Central memory CD8-positive, alpha-beta T cell (primary cell): ENCODE data around the gene SMAP1.

Source experiments
- ATAC-seq: fragments of 150-1000 bp; cut with Tn5 transposase; replicated peaks from 2 replicates; pipeline ENCODE4 v1.10.0; 2022; ENCODE audit warnings: mild to moderate bottlenecking, moderate FRiP score, moderate number of reproducible peaks; ENCODE audit not compliant: poor library complexity, severe bottlenecking; ENCODE audit errors: extremely low read depth
- DNase-seq, 2 donors: peaks; one replicate each; pipeline ENCODE4 v3.0.0; 2021; ENCODE audit warnings: low spot score in 2 of 2
- H3K27ac Mint-ChIP-seq: one replicate; pipeline ENCODE4 v1.8.0; 2022; ENCODE audit warnings: low read depth, mild to moderate bottlenecking, moderate library complexity, mixed read lengths
- H3K27me3 Mint-ChIP-seq: one replicate; pipeline ENCODE4 v1.8.0; 2022; ENCODE audit warnings: mixed read lengths
- H3K36me3 Mint-ChIP-seq: one replicate; pipeline ENCODE4 v1.8.0; 2022; ENCODE audit warnings: mild to moderate bottlenecking, moderate library complexity, mixed read lengths; ENCODE audit not compliant: insufficient read depth
- H3K4me1 Mint-ChIP-seq: one replicate; pipeline ENCODE4 v1.8.0; 2022; ENCODE audit warnings: mixed read lengths
- H3K4me3 Mint-ChIP-seq: one replicate; pipeline ENCODE4 v1.8.0; 2022; ENCODE audit warnings: mild to moderate bottlenecking, moderate library complexity, mixed read lengths
- H3K9me3 Mint-ChIP-seq: one replicate; pipeline ENCODE4 v1.8.0; 2022; ENCODE audit warnings: mixed read lengths

The SMAP1 gene

GRCh38 chr6:70779934-70780333, 112.3 kb downstream of the SMAP1 start:
- DNase-seq: no peak
- H3K27ac Mint-ChIP-seq: no peak overlapping the region
- H3K4me3 Mint-ChIP-seq: no peak overlapping the region
- no peaks in the 10 kb centered on the region for H3K27me3 Mint-ChIP-seq
- H3K36me3 Mint-ChIP-seq: peaks cover 9% of the 10 kb centered on the region
- peaks cover 15% of the 10 kb centered on the region for H3K4me1 Mint-ChIP-seq
- ATAC-seq: no peak
- no peaks in the 10 kb centered on the region for H3K9me3 Mint-ChIP-seq

- DNase-seq (no peak), ATAC-seq (no peak)
- Mint-ChIP-seq H3K27ac (no peak overlapping the region), H3K9me3 (peaks cover 14% of the 10 kb centered on the region), H3K27me3 (no peaks in the 10 kb centered on the region), H3K36me3 (peaks cover 2% of the 10 kb centered on the region), H3K4me3 (no peak overlapping the region), H3K4me1 (peaks cover 5% of the 10 kb centered on the region)
Measured at GRCh38 chr6:70790483-70791224, 123.0 kb downstream of the SMAP1 start.

DNA sequence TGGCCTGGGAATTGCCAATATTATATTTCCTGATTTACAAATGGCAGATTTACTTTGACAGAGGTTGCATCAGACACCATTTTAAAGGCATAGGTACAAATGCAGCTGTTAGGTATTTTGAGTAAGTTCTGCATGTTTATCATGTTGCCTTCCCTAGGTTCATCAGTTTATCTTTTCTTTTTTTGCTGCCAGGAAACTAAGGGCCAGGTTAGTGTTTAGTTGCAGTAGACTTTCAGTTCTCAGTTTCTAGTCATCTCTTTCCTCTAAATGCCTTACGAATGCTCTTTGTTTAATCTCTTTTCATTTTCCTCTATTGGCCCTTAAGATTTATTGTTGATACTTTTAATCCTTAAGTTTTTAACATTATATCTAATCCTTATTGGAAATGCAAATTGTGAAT, 129.9 kb downstream of the SMAP1 start:
- Mint-ChIP-seq H3K9me3 (peaks cover 8% of the 10 kb centered on the region), H3K36me3 (peaks cover 6% of the 10 kb centered on the region), H3K27me3 (no peaks in the 10 kb centered on the region), H3K4me3 (no peak overlapping the region), H3K4me1 (peaks cover 26% of the 10 kb centered on the region), H3K27ac (no peak overlapping the region)
- ATAC-seq: no peak
- no peak for DNase-seq

DNA sequence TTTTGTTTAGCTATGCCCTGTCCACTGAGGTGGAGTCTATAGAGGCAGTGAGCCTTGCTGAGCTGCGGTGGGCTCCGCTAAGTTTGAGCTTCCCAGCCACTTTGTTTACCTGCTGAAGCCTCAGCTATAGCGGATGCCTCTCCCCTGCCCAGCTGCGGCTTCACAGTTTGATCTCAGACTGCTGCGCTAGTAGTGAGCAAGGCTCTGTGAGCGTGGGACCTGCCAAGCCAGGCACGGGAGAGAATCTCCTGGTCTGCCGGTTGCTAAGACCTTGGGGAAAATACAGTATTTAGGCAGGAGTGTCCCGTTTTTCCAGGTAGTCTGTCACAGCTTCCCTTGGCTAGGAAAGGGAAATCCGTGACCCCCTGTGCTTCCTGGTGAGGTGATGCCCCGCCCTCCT, 138.4 kb downstream of the SMAP1 start:
- H3K4me1 Mint-ChIP-seq: peaks cover 30% of the 10 kb centered on the region
- no peaks in the 10 kb centered on the region for H3K9me3 Mint-ChIP-seq
- H3K27me3 Mint-ChIP-seq: no peaks in the 10 kb centered on the region
- no peak overlapping the region for H3K27ac Mint-ChIP-seq
- ATAC-seq: no peak
- no peak overlapping the region for H3K4me3 Mint-ChIP-seq
- H3K36me3 Mint-ChIP-seq: peaks cover 14% of the 10 kb centered on the region
- no peak for DNase-seq

GRCh38 chr6:70811788-70812187, 144.1 kb downstream of the SMAP1 start:
- no peak overlapping the region for H3K4me3 Mint-ChIP-seq

DNA sequence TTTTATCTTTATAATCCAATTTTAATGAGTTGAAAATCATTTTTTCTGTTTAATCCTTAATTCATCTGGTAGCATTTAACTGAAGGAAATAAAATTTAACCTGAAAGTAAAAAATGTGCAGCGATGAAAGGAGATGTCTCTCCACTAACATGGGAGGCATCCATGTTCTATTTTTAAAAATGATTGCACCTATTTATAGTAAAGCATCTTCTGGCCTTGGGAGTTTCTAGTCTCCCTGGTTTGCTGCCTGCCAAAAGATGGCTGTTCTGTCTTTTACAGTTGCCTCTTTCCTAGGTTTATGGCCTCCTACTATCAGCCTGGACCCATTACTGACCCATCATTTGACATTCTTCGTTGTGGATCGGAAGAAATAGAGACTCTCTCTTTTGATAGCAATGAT, 146.2 kb downstream of the SMAP1 start:
- Mint-ChIP-seq H3K27ac (no peak overlapping the region), H3K36me3 (peaks cover 6% of the 10 kb centered on the region), H3K4me3 (no peak overlapping the region), H3K4me1 (peaks cover 5% of the 10 kb centered on the region), H3K27me3 (no peaks in the 10 kb centered on the region), H3K9me3 (no peaks in the 10 kb centered on the region)
- ATAC-seq: no peak
- no peak for DNase-seq

More at GRCh38 chr6:70811788-70812187, 144.1 kb downstream of the SMAP1 start:
- H3K27ac Mint-ChIP-seq: no peak overlapping the region
- DNase-seq (no peak), ATAC-seq (no peak)
- no peaks in the 10 kb centered on the region for H3K9me3 Mint-ChIP-seq
- H3K4me1 Mint-ChIP-seq: peaks cover 5% of the 10 kb centered on the region
- peaks cover 10% of the 10 kb centered on the region for H3K36me3 Mint-ChIP-seq
- no peaks in the 10 kb centered on the region for H3K27me3 Mint-ChIP-seq

GRCh38 chr6:70819646-70820045, 152.0 kb downstream of the SMAP1 start:
- ATAC-seq (no peak), DNase-seq (no peak)
- H3K36me3 Mint-ChIP-seq: no peaks in the 10 kb centered on the region
- no peak overlapping the region for H3K4me3 Mint-ChIP-seq
- no peaks in the 10 kb centered on the region for H3K27me3 Mint-ChIP-seq
- peaks cover 8% of the 10 kb centered on the region for H3K4me1 Mint-ChIP-seq
- H3K27ac Mint-ChIP-seq: no peak overlapping the region
- H3K9me3 Mint-ChIP-seq: peaks cover 9% of the 10 kb centered on the region

DNA sequence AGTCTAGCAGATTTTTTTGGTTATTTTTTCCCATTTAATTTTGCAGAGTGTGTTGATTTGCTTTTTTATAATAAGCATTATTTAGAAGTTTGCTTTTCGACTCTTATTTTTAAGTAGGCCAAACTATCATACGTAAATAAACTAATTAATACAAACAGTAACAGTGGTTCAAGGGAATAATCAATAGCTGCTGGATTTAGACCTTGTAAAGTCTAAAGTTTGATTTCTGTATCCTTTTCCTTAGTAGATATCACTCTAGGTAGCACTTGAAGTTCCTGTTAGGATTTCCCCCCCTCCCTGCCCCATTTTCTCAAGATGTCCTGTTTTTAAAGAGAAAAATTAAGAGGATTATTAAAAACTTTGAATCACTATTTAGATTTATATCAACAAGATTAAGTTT, 153.1 kb downstream of the SMAP1 start:
- no peaks in the 10 kb centered on the region for H3K27me3 Mint-ChIP-seq
- H3K4me1 Mint-ChIP-seq: peaks cover 8% of the 10 kb centered on the region
- no peak overlapping the region for H3K27ac Mint-ChIP-seq
- DNase-seq (no peak), ATAC-seq (no peak)
- no peak overlapping the region for H3K4me3 Mint-ChIP-seq
- H3K36me3 Mint-ChIP-seq: no peaks in the 10 kb centered on the region
- H3K9me3 Mint-ChIP-seq: peaks cover 9% of the 10 kb centered on the region

DNA sequence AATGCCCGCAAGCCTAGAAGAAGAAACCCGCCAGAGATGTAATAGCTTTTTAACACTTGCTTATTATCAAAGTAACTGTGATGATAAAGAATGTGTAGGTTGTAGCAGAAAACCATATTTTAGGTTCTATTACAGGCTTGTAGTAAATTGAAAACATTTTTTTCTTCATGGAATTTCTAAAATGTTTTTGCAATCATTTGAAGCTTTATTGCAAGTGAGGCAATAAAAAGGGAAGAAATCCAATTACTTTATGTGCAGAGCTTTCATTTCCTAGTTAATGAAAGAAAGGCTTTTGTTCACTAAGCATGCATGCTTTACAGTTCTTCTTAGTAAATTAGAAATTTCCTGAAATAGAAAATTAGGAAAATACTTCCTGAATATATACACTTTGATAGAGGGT, 154.1 kb downstream of the SMAP1 start:
- H3K4me3 Mint-ChIP-seq: no peak overlapping the region
- no peaks in the 10 kb centered on the region for H3K27me3 Mint-ChIP-seq
- peaks cover 9% of the 10 kb centered on the region for H3K9me3 Mint-ChIP-seq
- H3K4me1 Mint-ChIP-seq: peaks cover 8% of the 10 kb centered on the region
- no peak overlapping the region for H3K27ac Mint-ChIP-seq
- no peaks in the 10 kb centered on the region for H3K36me3 Mint-ChIP-seq
- DNase-seq (no peak), ATAC-seq (no peak)

DNA sequence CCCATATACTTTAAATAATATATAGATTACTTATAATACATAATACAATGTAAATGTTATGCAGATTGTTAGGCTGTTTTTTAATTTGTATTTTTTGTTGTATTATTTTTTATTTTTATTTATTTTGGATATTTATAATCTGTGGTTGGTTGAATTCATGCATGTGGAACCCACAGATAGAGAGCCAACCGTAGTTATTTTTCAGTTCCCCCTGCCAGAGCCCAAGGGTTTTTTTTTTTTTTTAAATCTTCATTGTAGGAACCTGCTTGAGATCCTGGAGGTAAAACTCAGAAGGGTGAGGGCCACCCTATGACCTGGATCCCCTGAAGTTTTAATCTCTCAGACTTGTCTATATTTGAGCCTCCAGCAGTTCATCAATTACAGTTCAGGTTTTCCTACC, 156.0 kb downstream of the SMAP1 start:
- Mint-ChIP-seq H3K9me3 (peaks cover 9% of the 10 kb centered on the region), H3K36me3 (no peaks in the 10 kb centered on the region), H3K4me1 (peaks cover 8% of the 10 kb centered on the region), H3K27ac (no peak overlapping the region), H3K27me3 (no peaks in the 10 kb centered on the region), H3K4me3 (no peak overlapping the region)
- ATAC-seq: no peak
- DNase-seq: no peak

DNA sequence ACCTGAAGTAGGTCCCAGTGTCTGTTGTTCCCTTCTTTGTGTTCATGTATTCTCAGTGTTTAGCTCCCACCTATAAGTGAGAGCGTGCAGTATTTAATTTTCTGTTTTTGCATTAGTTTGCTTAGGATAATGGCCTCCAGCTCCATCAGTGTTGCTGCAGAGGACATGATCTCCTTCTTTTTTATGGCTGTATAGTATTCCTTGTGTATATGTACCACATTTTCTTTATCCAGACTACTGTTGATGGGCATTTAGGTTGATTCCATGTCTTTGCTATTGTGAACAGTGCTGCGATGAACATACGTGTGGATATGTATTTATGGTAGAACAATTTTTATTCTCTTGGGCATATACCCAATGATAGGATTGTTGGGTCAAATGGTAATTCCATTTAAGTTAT, 163.7 kb downstream of the SMAP1 start:
- Mint-ChIP-seq H3K27me3 (no peaks in the 10 kb centered on the region), H3K4me1 (peaks cover 15% of the 10 kb centered on the region), H3K9me3 (no peaks in the 10 kb centered on the region), H3K27ac (no peak overlapping the region), H3K4me3 (no peak overlapping the region), H3K36me3 (peaks cover 2% of the 10 kb centered on the region)
- no peak for ATAC-seq
- DNase-seq: no peak

DNA sequence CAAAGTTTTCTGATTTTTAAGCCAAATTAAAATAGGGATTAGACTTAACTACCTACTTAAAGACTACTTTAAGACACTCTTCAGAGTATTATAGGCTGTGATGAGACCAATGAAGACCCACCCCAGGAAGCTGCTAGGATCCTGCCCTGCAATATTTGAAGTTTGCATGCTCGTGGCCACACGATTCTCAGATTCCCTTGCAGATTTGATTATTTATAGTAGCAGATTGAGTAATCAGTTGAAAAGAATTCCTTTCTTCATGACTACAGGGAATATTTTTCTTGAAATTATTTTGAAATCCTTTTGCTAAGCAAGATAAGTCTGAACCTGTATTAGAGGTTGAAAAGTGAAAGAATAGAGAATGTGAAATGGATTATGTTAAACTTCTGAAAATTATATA, 166.8 kb downstream of the SMAP1 start:
- no peaks in the 10 kb centered on the region for H3K9me3 Mint-ChIP-seq
- no peak for DNase-seq

GRCh38 chr6:70838907-70839285, 171.2 kb downstream of the SMAP1 start:
- no peaks in the 10 kb centered on the region for H3K27me3 Mint-ChIP-seq
- no peaks in the 10 kb centered on the region for H3K9me3 Mint-ChIP-seq
- no peak overlapping the region for H3K4me3 Mint-ChIP-seq
- ATAC-seq (no peak), DNase-seq (no peak)
- H3K4me1 Mint-ChIP-seq: peaks cover 17% of the 10 kb centered on the region
- no peak overlapping the region for H3K27ac Mint-ChIP-seq
- H3K36me3 Mint-ChIP-seq: peaks cover 4% of the 10 kb centered on the region

More for the DNA sequence above, 166.8 kb downstream of the SMAP1 start:
- H3K4me1 Mint-ChIP-seq: peaks cover 25% of the 10 kb centered on the region
- peaks cover 4% of the 10 kb centered on the region for H3K36me3 Mint-ChIP-seq
- no peak for ATAC-seq
- H3K4me3 Mint-ChIP-seq: no peak overlapping the region
- H3K27ac Mint-ChIP-seq: no peak overlapping the region
- no peaks in the 10 kb centered on the region for H3K27me3 Mint-ChIP-seq
